Eye (tissue), 1 donor: ENCODE results near the gene PAOX.
A peak's percentile ranks its signal among the peaks of the same experiment; 100 is the strongest.

ENCODE experiments used
- DNase-seq: peaks from one replicate; pipeline ENCODE4 v3.0.0-alpha.2; 2015

PAOX gene

GRCh38 chr10:133379152-133379800, at the start of gene PAOX:
Gene PAOX, plus strand, starts transcription at chr10:133379262. Its CDS starts 55 bp downstream, at chr10:133379317.
- DNase-seq = peak; percentile 80

- peak; percentile 96 for DNase-seq
These were observed 49.4 kb upstream of the PAOX start for GRCh38 chr10:133329491-133330202.

- DNase-seq = no peak
These were observed 45.9 kb upstream of the PAOX start for GRCh38 chr10:133332936-133333699.

GRCh38 chr10:133334503-133335245, 44.4 kb upstream of the PAOX start:
- peak; percentile 64 for DNase-seq

GRCh38 chr10:133335246-133336117, 43.6 kb upstream of the PAOX start:
- peak; percentile 92 for DNase-seq

GRCh38 chr10:133336118-133336576, 42.9 kb upstream of the PAOX start:
- peak; percentile 51 for DNase-seq

- peak; percentile 76 for DNase-seq
These were observed 42.3 kb upstream of the PAOX start, which contains the start of gene CALY for GRCh38 chr10:133336577-133337369. Gene CALY, minus strand, starts transcription at chr10:133336896. Its CDS starts 7,907 bp downstream, at chr10:133328989.

GRCh38 chr10:133337370-133337725, 41.7 kb upstream of the PAOX start:
- DNase-seq = no peak

- DNase-seq = no peak
These were observed 40.7 kb upstream of the PAOX start for GRCh38 chr10:133338080-133339071.

- DNase-seq = no peak
These were observed 39.2 kb upstream of the PAOX start for GRCh38 chr10:133339708-133340380.

- no peak for DNase-seq
These were observed 37.1 kb upstream of the PAOX start for GRCh38 chr10:133341983-133342382.

GRCh38 chr10:133342942-133343341, 36.1 kb upstream of the PAOX start:
- no peak for DNase-seq

- DNase-seq = no peak
These were observed 35.5 kb upstream of the PAOX start for GRCh38 chr10:133343558-133343957.

GRCh38 chr10:133344236-133344635, 34.8 kb upstream of the PAOX start:
- no peak for DNase-seq

- DNase-seq = no peak
These were observed 32.6 kb upstream of the PAOX start for GRCh38 chr10:133346413-133346812.

GRCh38 chr10:133347710-133348517, 31.1 kb upstream of the PAOX start:
- DNase-seq = no peak

- DNase-seq = no peak
These were observed 29.9 kb upstream of the PAOX start for GRCh38 chr10:133349160-133349568.

GRCh38 chr10:133349577-133350011, 29.5 kb upstream of the PAOX start:
- DNase-seq = no peak
